Measurements from ENCODE around the gene OR4D11.
"Not testable (repeated sequence)": the region's sequence is repeated elsewhere in the genome, so short reads cannot be mapped to it uniquely, and the experiment has no call there.

Gene OR4D11

DNA sequence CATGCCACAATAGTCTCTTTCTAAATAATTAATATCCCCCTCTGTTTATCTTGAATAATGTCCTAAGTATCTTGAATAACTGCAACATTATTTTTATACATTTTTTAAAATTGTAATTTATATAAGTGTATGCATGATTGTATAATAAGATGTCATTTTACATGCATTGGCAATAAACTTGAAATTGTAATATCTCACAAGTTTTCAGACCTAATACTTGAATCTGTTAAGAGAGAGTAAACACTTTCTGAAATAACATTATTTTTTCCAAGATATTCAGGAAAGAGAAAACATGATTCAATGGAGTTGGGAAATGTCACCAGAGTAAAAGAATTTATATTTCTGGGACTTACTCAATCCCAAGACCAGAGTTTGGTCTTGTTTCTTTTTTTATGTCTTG, at the start of gene OR4D11:
TSS of gene OR4D11 (plus strand) at position 301 of the 400 bp plus-strand sequence. CDS start at position 301, 0 bp downstream.
- no peak for DNase-seq

DNA sequence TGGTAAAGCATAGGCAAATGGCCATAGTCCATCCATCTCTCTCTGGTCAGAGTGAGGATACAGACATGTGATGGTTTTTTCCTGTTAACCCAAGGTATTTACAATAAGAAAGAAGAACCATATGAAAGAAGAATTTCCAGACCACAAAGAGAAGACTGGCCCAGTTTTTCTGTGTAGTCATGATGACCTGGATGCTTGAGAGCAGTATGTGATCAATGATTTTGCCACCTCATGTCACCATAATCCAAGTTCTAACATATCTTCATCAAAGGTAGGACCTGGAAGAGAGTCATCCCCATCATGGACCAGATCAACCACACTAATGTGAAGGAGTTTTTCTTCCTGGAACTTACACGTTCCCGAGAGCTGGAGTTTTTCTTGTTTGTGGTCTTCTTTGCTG, 46.7 kb upstream of the OR4D11 start, which contains the start of gene OR4D6:
TSS of gene OR4D6 (plus strand) at position 301 of the 400 bp plus-strand sequence. CDS start at position 301, 0 bp downstream.
- DNase-seq: no peak

DNA sequence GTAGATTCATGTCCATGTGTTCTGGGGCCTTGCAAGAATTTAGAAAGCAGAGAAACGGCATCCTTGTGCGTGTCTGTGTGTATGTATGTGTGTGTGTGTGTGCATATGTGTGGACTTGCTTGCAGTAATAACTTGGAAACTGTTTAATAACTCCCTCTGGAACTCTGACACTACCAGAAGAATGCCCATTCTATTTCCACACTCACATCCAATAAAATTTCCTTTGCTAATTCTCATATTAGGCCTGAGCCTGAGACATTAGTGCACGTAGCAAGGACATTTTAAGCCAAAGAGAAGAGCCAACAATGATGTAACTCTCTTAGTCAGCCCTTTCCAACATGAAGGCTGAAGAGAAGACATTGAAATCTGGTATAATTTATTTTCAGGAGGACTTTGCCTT, 43.5 kb upstream of the OR4D11 start:
- DNase-seq: no peak

DNA sequence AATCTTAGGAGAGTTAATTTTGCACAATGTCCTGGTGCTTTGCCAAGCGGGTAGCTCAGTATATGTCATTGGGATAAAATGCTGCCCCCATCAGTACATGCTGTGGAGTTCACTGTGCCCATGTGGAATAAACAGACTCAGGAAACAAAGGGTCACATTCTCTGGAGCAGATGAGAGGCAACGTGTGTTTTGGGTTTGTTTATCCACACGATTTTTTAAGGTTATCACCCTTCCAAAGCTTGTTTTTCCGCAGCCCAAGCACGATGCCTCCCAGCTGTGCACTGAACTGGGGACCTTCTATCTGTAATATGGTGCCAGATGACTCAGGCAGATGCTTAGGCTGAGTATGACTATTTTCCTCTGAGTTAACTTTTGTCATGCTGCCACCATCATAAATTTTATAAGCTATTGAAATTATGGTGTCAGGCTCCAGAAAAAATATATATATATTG, 40.2 kb upstream of the OR4D11 start:
- no peak for DNase-seq

DNA sequence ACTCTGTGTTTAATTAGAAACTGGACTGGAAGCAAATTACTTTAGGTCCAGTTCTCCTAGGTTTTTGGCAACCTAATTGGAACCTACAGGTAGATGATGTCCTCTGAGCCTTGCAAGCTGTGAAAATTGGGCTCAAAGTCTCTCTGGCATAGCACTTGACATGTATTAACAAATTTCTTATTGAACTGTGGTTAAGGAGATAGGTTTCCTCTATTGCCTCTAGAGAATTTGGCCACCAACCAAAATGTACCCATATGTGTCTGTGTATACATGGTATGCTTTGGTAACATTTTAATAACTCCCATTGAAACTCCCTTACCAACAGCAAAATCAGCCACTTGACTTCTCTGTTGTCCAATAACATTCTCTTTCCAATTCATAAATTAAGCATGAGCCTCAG, 30.4 kb upstream of the OR4D11 start, which contains the start of gene OR4D10:
TSS of gene OR4D10 (plus strand) at position 301 of the 400 bp plus-strand sequence. CDS start 4,115 bp downstream, outside the sequence.
- DNase-seq: no peak

DNA sequence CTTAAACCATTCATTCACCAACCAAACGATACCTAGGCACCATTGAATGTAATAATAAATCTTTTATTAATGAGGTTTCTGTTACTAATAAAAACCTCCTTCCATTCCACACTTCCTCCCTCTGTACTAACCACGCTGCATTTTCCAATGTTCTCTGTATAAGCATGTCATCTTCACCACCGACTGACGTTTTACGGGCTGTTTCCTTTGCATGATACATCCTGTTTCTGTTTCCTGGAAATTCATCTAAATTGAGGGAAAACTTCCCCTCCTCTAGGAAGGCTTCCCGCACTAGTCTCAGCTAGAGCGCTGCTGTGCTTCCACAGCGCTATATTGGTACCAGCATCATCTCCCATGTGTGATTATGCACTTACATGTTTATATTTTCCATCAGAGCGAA, 28.2 kb upstream of the OR4D11 start:
- no peak for DNase-seq

DNA sequence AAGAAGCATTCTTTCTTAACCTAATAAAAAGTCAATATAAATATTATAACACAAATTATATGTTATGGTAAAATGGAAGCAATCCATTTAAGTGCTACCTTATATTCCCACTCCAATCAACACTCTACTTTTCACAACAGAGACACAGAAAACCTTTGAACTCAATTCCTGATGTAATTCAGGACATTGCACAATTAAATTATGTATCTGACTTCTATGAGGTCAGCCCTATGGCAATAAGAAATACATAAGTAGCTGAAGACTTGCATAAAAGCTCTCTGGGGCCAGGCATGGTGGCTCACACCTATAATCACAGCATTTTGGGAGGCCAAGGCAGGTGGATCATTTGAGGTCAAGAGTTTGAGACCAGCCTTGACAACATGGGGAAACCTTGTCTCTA, 23.5 kb upstream of the OR4D11 start:
- DNase-seq: no peak

DNA sequence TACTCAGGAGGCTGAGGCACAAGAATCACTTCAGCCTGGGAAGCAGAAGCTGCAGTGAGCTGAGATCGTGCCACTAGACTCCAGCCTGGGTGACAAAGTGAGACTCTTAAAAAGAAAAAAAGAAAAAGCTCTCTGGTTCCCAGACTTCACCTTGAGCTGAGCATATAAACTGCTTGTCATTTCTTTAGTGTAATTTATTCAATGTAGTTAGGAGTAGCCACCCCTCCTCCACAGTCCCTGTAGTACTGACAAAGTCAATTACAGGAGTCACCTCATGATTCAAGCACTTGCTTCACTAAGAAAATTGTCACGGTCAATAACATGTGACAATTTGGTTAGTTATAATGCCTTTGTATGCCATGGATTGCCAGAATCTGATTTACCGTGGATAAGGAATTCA, 23.0 kb upstream of the OR4D11 start:
- no peak for DNase-seq

DNA sequence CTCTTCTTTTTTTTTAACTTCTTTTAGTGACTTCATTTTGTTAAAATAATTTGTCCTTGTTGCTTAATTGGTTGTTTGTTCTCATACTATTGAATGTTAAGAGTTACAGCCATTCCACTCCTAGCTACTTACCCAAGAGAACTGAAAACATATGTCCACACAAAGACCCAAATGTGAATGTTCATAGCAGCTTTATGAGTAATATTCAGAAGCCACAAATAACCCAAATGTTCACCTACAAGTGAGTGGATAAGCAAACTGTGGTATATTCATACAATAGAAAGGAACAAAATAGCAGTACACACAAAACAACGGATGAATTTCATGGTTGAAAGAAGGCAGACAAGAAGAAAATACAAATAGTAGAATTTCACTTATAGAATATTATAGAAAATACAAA, 1.4 kb upstream of the OR4D11 start:
- DNase-seq: no peak

DNA sequence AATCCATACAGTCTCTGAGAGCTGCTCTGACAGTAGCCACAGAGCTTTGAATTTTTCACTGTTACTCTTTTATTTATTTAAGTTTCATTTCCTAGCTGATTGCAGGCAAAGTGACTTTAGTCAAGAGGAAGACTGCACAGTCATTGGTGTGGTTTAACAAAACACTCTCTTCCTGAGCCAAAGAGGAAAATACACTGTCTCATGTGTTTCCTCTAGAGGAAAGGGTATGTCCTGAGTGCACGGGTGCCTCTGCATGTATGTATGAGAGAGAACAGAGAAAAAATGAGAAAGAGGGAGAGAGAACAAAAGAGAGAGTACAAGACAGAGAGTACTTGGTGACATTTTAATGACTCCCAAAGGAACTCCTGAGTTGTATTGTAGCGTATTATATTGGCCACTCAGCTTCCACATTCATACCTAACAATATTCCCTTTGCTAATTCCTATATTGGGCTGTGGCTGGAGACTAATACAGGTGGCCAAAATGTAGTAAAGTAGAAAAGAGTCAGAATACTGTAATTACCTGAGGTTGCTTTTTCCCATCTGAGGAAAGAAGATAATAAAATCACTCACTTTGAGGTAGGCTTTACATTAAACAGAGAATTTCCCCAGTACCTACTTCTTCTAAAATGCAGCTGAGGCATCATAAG, 7.7 kb downstream of the OR4D11 start, which contains the start of gene OR4D9:
TSS of gene OR4D9 (plus strand) at position 599 of the 649 bp plus-strand sequence. CDS start 3,374 bp downstream, outside the sequence.
- DNase-seq: no peak

DNA sequence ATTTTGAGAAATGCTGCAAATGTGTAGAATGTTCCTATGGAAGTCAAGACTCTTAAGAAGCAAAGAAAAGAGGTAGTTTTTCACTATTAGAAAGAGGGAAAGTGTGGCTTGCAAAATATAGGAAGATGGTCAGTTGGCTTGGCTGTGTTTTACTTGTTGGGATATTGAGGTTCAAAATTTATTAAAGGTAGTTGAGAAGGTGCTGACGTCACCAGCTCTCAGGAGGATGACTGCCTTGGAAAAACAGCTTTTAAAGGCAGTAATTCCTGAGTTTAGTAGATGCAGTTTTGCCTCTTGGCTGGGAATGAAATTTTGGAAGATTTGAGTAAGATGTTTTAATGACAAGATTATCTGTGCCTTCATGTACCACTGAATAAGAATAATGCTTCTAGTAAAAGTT, 8.3 kb downstream of the OR4D11 start:
- no peak for DNase-seq

DNA sequence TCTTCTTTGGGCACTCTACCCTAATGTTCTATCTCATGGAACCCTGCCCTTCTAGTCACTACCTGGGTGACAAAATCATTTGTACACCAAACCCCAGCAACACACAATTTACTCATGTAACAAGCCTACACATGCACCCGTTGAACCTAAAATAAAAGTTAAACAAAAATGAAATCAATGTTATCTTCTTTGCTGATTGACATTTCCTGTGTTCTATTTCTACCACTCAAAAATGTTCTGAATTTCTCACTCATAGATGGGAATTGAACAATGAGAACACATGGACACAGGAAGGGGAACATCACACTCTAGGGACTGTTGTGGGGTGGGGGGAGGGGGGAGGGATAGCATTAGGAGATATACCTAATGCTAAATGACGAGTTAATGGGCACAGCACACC, 16.8 kb downstream of the OR4D11 start:
- not testable (repeated sequence) for DNase-seq

DNA sequence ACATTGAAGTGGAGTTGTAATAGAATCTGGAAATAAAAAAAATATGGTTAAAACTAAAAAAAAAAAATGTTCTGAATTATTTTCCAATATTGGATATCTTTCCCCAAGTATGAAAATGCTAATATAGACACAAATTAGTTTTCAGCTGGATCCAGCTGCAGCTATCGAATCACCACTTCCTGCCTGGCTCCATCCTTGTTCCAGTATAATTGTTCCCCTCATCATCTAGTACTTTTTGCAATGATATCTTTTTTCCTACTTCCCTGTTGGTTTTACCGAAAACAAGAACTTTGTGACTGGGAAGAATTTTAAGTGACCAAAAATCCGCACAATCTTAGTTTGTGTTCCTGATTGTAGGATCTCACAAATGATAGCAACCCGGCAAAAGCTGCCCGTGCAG, 17.4 kb downstream of the OR4D11 start:
- DNase-seq: no peak

DNA sequence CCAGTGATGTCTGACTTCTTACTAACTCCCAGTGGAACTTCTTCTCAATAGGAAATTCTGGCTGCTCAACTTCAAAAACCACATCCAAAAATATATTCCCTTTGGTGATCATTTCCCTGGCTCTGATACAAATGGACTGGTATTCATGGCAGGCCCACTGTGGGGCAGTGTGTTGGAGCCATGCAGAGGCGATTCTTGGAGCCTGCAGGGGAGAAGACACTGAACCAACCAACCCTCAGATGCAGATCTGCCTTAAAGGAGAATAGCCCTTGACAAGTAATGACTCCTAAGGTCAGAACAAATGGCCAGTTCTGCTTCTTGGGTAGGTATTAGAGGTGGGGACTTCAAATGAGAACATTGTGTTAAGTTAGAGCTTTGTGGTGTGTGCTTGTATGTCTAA, 20.2 kb downstream of the OR4D11 start:
- no peak for DNase-seq

DNA sequence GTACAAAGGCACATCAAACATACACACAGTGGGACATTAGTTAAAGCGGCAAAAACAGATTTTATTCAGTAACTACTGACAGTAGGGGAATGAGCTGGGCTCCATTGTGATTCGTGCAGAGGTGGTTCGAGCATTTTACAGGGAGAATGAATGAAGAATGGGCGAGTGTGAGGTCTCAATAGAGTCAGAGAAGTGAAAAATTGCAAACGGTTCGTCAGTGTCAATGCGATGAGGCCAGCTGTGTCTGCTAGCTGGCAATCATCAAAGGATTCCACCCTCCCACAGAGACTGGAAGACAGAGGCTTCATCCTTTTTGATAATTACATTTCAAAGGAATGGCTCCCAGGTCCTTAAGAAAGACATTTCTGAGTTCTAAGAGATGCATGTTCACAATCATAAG, 25.3 kb downstream of the OR4D11 start:
- DNase-seq: no peak

DNA sequence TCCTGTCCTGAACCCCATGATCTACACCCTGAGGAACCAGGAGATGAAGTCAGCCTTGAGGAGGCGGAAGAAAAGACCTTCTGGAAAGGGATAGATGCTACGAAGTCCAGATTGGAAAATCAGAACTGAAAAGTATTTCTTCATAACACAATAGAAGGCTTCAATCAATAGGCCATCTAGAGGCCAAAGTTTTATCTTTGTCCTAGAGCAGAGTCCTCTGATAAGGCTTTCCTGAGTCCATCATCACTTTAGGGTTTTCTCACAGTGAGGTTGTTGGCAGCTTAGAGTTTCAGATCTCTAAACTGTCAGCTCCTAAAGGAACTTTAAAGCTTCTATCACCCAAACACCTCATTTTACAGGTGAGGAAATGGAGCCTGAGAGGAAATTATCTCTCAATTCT, 29.2 kb downstream of the OR4D11 start:
- no peak for DNase-seq

DNA sequence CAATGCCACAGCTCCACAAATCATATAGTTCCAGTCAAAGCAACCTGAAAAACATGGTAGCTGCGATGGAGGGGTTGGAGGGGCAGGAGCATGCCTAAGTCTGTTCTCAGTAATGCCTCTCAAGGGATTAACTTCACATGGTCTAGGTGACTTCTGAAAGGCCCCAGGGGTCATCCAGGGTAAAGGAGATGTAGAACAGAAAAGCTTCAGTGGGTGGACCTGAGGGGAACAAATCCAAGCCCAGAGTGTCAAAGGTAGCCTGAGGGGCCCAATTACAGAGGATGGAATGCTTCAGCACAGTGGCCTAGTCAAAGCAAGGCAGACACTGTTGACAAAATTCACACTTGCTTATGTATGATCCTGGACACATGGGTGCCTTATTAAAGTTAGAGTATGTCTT, 31.3 kb downstream of the OR4D11 start:
- DNase-seq: no peak

DNA sequence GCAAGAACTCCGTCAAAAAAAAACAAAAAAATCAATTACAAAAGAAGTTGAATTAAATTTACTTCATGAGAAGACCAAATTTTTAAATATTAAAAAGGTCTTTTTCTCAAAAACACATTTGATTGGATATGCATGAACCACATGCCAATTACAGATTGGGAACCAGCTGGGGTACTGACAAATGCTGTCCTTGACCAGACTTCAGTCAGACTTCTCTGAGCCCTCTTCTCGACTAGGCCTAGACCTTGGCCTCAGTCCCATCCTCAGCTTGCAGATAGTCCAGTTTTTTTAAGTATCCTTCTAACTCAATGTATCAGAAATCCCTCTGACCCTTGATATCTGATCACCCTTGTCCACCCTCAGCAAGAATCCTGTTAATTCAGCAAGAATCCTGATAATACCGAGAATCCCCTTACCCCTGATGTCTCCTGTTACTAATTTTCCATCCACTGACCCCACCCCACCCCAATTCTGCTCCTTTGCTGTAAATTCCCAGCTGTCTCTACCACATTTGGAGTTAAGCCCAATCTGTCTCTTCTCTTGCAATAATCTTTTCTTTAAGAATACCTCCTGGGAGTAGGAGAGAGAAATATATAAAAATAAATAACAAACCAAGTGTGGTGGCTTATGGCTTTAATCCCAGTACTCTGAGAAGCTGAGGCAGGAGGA, 38.9 kb downstream of the OR4D11 start:
- no peak for DNase-seq

DNA sequence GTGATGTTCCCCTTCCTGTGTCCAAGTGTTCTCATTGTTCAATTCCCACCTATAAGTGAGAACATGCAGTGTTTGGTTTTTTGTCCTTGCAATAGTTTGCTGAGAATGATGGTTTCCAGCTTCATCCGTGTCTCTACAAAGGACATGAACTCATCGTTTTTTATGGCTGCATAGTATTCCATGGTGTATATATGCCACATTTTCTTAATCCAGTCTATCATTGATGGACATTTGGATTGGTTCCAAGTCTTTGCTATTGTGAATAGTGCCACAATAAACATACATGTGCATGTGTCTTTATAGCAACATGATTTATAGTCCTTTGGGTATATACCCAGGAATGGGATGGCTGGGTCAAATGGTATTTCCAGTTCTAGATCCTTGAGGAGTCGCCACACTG, 40.3 kb downstream of the OR4D11 start:
- not testable (repeated sequence) for DNase-seq

DNA sequence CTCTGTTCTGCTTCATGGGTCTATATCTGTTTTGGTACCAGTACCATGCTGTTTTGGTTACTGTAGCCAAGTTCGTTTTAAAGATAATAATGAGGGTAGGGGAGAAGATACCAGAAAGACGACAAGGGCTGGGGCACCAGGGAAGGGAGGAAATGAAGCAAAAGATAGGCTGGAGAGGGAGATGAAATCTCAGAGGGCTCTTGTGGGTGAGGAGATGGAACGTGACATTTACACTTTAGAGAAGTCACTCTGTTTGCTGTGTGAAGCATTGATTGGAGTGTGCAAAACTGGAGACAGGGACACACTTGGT, 41.4 kb downstream of the OR4D11 start:
- DNase-seq: no peak

DNA sequence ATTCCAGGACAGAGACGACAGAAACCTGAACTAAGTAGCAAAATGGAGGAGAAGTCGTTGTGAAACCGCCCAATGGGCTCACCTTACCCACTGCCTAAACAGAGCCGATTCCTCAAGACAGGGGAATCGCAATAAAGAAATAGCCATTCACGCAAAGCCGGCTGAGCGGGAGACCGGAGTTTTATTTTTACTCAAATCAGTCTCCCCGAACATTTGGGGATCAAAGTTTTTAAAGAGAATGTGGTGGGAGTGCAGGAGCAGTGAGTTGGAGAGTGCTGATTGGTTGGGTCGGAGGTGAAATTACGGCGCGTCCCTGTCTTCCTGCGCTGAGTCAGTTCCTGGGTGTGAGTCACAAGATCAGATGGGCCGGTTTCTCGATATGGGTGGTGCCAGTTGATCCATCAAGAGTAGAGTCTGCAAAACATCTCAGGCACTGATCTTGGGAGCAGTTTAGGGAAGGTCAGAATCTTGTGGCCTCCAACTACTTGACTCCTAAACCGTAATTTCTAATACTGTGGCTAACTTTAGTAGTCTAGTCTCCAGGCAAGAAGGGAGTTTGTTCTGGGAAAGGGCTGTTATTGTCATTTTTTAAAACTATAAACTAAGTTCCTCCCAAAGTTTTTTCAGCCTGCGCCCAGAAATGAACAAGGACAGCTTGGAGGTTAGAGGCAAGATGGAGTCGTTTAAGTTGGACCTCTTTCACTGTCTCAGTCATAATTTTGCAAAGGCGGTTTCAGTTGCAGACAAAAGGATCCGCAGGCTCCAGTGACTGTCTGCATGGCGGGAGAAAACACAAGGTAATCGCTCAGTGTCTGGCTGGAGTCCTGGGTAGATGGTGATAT, 42.0 kb downstream of the OR4D11 start:
- no peak for DNase-seq

DNA sequence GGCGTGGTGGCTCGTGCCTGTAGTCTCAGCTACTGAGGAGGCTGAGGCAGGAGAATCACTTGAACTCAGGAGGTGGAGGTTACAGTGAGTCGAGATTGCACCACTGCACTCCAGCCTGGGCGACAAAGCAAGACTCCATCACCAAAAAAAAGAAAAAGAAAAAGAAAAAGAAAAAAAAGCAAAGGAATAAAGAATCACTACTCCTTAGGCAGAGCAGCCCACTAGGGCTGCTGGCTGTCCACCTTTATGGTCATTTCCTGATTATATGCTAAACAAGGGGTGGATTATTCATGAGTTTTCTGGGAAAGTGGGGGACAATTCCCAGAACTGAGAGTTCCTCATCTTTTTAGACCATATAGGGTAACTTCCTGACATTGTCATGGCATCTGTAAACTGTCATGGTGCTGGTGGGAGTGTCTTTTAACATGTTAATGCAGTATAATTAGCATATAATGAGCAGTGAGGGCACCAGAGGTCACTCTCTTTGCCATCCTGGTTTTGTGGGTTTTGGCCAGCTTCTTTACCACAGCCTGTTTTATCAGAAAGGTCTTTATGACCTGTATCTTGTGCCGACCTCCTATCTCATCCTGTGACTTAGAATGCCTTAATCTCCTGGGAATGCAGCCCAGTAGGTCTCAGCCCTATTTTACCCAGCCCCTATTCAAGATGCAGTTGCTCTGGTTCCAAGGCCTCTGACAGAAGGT, 44.4 kb downstream of the OR4D11 start:
- not testable (repeated sequence) for DNase-seq

DNA sequence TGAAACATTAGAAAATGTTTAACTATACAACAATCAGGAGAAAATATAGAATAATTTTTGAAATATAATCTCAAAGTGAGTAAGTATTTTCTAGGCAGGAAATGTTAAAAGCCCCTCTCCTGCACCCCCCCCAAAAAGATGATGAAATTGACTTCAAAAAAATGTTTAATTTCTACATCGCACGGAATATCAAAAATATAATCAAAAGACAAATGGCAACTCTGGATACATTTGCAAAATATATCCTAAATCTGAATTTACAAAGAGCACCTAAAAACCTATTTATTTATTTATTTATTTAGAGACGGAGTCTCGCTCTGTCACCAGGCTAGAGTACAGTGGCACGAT, 44.9 kb downstream of the OR4D11 start:
- DNase-seq: no peak
